ENCODE measurements around the gene ATAD3C.

DNA sequence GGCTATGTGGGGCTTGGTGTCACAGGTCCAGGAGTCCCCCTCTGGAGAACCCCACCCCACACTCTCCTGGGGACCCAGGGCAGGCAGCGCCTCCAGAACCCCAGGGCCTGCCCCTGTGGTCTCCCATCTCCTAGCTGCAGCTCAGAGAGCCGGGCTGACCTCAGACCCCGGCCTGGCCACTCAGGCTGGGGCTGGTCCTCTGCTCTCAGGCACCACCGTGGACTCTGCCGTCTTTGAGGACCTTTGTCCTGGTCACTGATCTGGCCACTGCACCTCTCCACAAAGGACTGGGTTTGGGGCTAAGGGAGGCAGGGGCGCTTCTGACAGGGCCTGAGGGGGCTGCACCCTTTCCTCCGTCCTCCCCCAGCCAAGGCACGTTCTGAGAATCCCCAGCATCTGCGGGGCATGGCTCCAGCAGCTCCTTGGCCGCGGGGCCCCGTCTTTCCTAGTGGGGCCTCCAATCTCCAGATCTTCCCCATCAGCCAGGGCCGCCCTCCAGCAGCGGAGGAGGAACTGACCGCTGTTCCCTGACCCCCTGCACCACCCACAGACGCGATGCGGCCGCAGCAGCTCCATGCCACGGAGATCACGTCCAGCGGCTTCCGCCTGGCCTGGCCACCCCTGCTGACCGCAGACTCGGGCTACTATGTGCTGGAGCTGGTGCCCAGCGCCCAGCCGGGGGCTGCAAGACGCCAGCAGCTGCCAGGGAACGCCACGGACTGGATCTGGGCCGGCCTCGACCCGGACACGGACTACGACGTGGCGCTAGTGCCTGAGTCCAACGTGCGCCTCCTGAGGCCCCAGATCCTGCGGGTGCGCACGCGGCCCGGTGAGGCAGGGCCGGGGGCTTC, 10.7 kb upstream of the ATAD3C start:
- TF ChIP-seq, protein P1, sequence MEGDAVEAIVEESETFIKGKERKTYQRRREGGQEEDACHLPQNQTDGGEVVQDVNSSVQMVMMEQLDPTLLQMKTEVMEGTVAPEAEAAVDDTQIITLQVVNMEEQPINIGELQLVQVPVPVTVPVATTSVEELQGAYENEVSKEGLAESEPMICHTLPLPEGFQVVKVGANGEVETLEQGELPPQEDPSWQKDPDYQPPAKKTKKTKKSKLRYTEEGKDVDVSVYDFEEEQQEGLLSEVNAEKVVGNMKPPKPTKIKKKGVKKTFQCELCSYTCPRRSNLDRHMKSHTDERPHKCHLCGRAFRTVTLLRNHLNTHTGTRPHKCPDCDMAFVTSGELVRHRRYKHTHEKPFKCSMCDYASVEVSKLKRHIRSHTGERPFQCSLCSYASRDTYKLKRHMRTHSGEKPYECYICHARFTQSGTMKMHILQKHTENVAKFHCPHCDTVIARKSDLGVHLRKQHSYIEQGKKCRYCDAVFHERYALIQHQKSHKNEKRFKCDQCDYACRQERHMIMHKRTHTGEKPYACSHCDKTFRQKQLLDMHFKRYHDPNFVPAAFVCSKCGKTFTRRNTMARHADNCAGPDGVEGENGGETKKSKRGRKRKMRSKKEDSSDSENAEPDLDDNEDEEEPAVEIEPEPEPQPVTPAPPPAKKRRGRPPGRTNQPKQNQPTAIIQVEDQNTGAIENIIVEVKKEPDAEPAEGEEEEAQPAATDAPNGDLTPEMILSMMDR (IDR thresholded peaks at IDR 0.05): no peak
- TF ChIP-seq ZFX (IDR thresholded peaks at IDR 0.05; ENCODE audit: borderline replicate concordance): no peak

All from 22Rv1 (cell line).